Thoracic aorta (tissue), 2 donors: ENCODE data around the gene PRX. TPM values are rescaled to one million over a fixed set of nuclear protein-coding genes. Genes with fewer than 3 reads are reported as not detected.
"Not testable (repeated sequence)": the region's sequence is repeated elsewhere in the genome, so short reads cannot be mapped to it uniquely, and the experiment has no call there.

ENCODE experiments used
- ATAC-seq: fragments of 150-250 bp; one replicate; pipeline ENCODE4 v1.8.0; 2017; ENCODE audit warnings: low read depth; ENCODE audit not compliant: insufficient number of reproducible peaks, low FRiP score
- DNase-seq: peaks from one replicate; pipeline ENCODE4 v3.0.0-alpha.2; 2020; ENCODE audit warnings: low spot score
- H3K27ac ChIP-seq, 2 donors: fragments of 200-600 bp; sonication (generic); 1 replicate in 1 of 2; 2 replicates in 1 of 2; pipeline ENCODE4 v1.5.1; 2016; ENCODE audit warnings: mild to moderate bottlenecking in 2 of 2, moderate library complexity in 2 of 2
- H3K27me3 ChIP-seq: fragments of 200-600 bp; sonication (generic); replicated peaks from 2 replicates; pipeline ENCODE4 v1.6.0; 2016; ENCODE audit warnings: mild to moderate bottlenecking; ENCODE audit not compliant: insufficient read depth
- H3K36me3 ChIP-seq: fragments of 200-600 bp; sonication (generic); one replicate; pipeline ENCODE4 v1.5.1; 2016
- H3K4me1 ChIP-seq, 2 donors: fragments of 200-600 bp; sonication (generic); 1 replicate in 1 of 2; 2 replicates in 1 of 2; pipeline versions ENCODE4 v1.5.1 to v1.6.0; 2016; ENCODE audit warnings: low read depth in 2 of 2, mild to moderate bottlenecking in 1 of 2; ENCODE audit not compliant: control insufficient read depth in 1 of 2
- H3K4me3 ChIP-seq: fragments of 200-600 bp; sonication (generic); 2 replicates; pipeline ENCODE4 v1.5.1; 2016; ENCODE audit warnings: mild to moderate bottlenecking
- H3K9me3 ChIP-seq: fragments of 200-600 bp; sonication (generic); 2 replicates; pipeline ENCODE4 v1.5.1; 2016
- CTCF ChIP-seq: fragments of 200-600 bp; sonication (generic); IDR thresholded peaks from one replicate; pipeline ENCODE4 v1.5.1; 2019; ENCODE audit warnings: antibody characterized with exemption
- total RNA-seq, 2 donors: library from RNA; depleted of rRNA; stranded (reverse); fragments of >200 nt; gene quantifications; one replicate each; pipeline versions ENCODE4 v1.1.0 to v1.2.3, GENCODE V29; 2016

PRX gene
- total RNA-seq, 2 donors from 2014 or later: 3.7 to 7.3 TPM

- Histone ChIP-seq H3K27ac (peak overlapping the region; percentile 92 to 98), H3K9me3 (no peaks in the 10 kb centered on the region), H3K27me3 (no peaks in the 10 kb centered on the region), H3K36me3 (no peaks in the 10 kb centered on the region), H3K4me1 (peaks cover 15 to 17% of the 10 kb centered on the region in 2 donors), H3K4me3 (peak overlapping the region; percentile 77)
- peak; percentile 52 for DNase-seq
- no peak for TF ChIP-seq CTCF
- peak; percentile 91 for ATAC-seq
Observed at GRCh38 chr19:40433391-40434216, 20.4 kb upstream of the PRX start.

- H3K9me3 ChIP-seq, H3K27me3 ChIP-seq, ATAC-seq, H3K36me3 ChIP-seq, DNase-seq: not testable (repeated sequence)
- Histone ChIP-seq H3K4me3 (peak overlapping the region; percentile 77), H3K4me1 (peaks cover 15 to 17% of the 10 kb centered on the region in 2 donors), H3K27ac (peak overlapping the region; percentile 92 to 98)
Observed at GRCh38 chr19:40432760-40433159, 19.6 kb upstream of the PRX start.

- DNase-seq: no peak
- TF ChIP-seq CTCF: no peak
- no peaks in the 10 kb centered on the region for H3K36me3 ChIP-seq
- H3K27ac ChIP-seq: peak overlapping the region in 1 of 2 donors; percentile 98
- peaks cover 15 to 17% of the 10 kb centered on the region in 2 donors for H3K4me1 ChIP-seq
- no peak for ATAC-seq
- no peaks in the 10 kb centered on the region for H3K27me3 ChIP-seq
- no peaks in the 10 kb centered on the region for H3K9me3 ChIP-seq
- H3K4me3 ChIP-seq: no peak overlapping the region
Observed at GRCh38 chr19:40431698-40432097, 18.5 kb upstream of the PRX start.

GRCh38 chr19:40430242-40430641, 17.1 kb upstream of the PRX start:
- not testable (repeated sequence) for H3K9me3 ChIP-seq, H3K4me3 ChIP-seq, DNase-seq, H3K27ac ChIP-seq, H3K27me3 ChIP-seq, H3K36me3 ChIP-seq, ATAC-seq
- peaks cover 15 to 17% of the 10 kb centered on the region in 2 donors for H3K4me1 ChIP-seq

- not testable (repeated sequence) for H3K4me3 ChIP-seq, ATAC-seq, H3K27me3 ChIP-seq, H3K27ac ChIP-seq, DNase-seq, H3K9me3 ChIP-seq, H3K36me3 ChIP-seq
- peaks cover 23 to 25% of the 10 kb centered on the region in 2 donors for H3K4me1 ChIP-seq
Observed at GRCh38 chr19:40428197-40428596, 15.0 kb upstream of the PRX start.

- TF ChIP-seq CTCF: peak; percentile 74
- no peaks in the 10 kb centered on the region for H3K9me3 ChIP-seq
- DNase-seq (peak; percentile 97), ATAC-seq (peak; percentile 89)
- peaks cover 11% of the 10 kb centered on the region for H3K36me3 ChIP-seq
- H3K27ac ChIP-seq: peak within 1 kb of the TSS; percentile 99 to 100
- H3K4me3 ChIP-seq: peak within 1 kb of the TSS; percentile 83
- peaks cover 19 to 29% of the 10 kb centered on the region in 2 donors for H3K4me1 ChIP-seq
- no peaks in the 10 kb centered on the region for H3K27me3 ChIP-seq
Observed at GRCh38 chr19:40425450-40426287, 12.5 kb upstream of the PRX start, which contains the start of gene SERTAD1. Gene SERTAD1 (minus strand): TSS chr19:40425992. CDS start chr19:40423546, 2,446 bp downstream.
